Endothelial cell of umbilical vein (primary cell): Measurements from ENCODE around the gene MRC2. TPM values are rescaled to one million over a fixed set of nuclear protein-coding genes. Genes with fewer than 3 reads are reported as not detected.

Experiments
- BruUV-seq: library from RNA; stranded (reverse); fragments of 400-500 nt; replicated peaks from 2 replicates; lab custom pipeline; 2021; lab: Mats Ljungman, UMichigan
- CTCF ChIA-PET: fragments of 300-600, 350-600 bp; sonication (Branson Sonifier 250); formaldehyde crosslinking; loops from one replicate; lab custom pipeline; 2021; ENCODE audit warnings: antibody characterized with exemption, inconsistent platforms; lab: Charles Lee
- POLR2A ChIA-PET: fragments of 300-600, 350-600 bp; sonication (Branson Sonifier 250); formaldehyde crosslinking; loops from one replicate; lab custom pipeline; 2021; ENCODE audit warnings: antibody characterized with exemption, inconsistent platforms; lab: Charles Lee
- DNase-seq: peaks from one replicate; pipeline ENCODE4 v3.0.0-alpha.2; 2011; ENCODE audit warnings: low read depth, low spot score
- FAIRE-seq: peaks from 2 replicates; lab custom pipeline; 2011; peaks lifted over from hg19 to GRCh38; lab: Jason Lieb, UNC
- H2AFZ ChIP-seq: 2 replicates; pipeline ENCODE4 v1.6.0; 2012; ENCODE audit warnings: low read depth, low read length, control low read depth, inconsistent platforms
- H3K27ac ChIP-seq: 2 replicates; pipeline ENCODE4 v1.5.1; 2011; ENCODE audit warnings: low read depth, mild to moderate bottlenecking, control low read depth, low read length, moderate library complexity; ENCODE audit not compliant: insufficient read depth
- H3K27me3 ChIP-seq, 2 experiments: 2 replicates each; pipeline versions ENCODE4 v1.6.0 to v1.6.1; 2011; ENCODE audit warnings: low read length in 2 of 2, mixed read lengths in 1 of 2; ENCODE audit not compliant: control insufficient read depth in 2 of 2, insufficient read depth in 2 of 2
- H3K36me3 ChIP-seq, 2 experiments: 2 replicates in 1 of 2; 3 replicates in 1 of 2; pipeline ENCODE4 v1.5.1; 2011; ENCODE audit warnings: low read length in 2 of 2, mild to moderate bottlenecking in 1 of 2, moderate library complexity in 1 of 2; ENCODE audit not compliant: control insufficient read depth in 2 of 2, insufficient read depth in 2 of 2; ENCODE audit errors: extremely low read depth in 1 of 2
- H3K4me1 ChIP-seq: 3 replicates; pipeline ENCODE4 v1.5.1; 2011; ENCODE audit warnings: mild to moderate bottlenecking, low read length; ENCODE audit not compliant: control insufficient read depth, insufficient read depth; ENCODE audit errors: extremely low read depth
- H3K4me2 ChIP-seq: 2 replicates; pipeline ENCODE4 v1.6.1; 2011; ENCODE audit warnings: low read length, control low read depth, mixed read lengths; ENCODE audit not compliant: insufficient read depth
- H3K4me3 ChIP-seq, 3 experiments: fragments of 200-600 bp in 1 of 3; sonication (generic), shearing (Covaris generic) in 1 of 3; replicated peaks in 1 of 3; 2 replicates each; pipeline ENCODE4 v1.5.1; 2011 to 2016; ENCODE audit warnings: control low read depth in 3 of 3, low read length in 3 of 3, mild to moderate bottlenecking in 2 of 3, inconsistent platforms in 1 of 3, low read depth in 1 of 3, moderate library complexity in 1 of 3; ENCODE audit not compliant: insufficient read depth in 1 of 3
- H3K79me2 ChIP-seq: 2 replicates; pipeline ENCODE4 v1.6.0; 2012; ENCODE audit warnings: low read length, inconsistent platforms; ENCODE audit not compliant: control insufficient read depth, insufficient read depth
- H3K9ac ChIP-seq: replicated peaks from 2 replicates; pipeline ENCODE3; 2011; ENCODE audit warnings: low read length, control low read depth; ENCODE audit not compliant: insufficient read depth; ENCODE audit errors: extremely low read depth
- H3K9me1 ChIP-seq: replicated peaks from 3 replicates; pipeline ENCODE4 v1.6.0; 2011; ENCODE audit warnings: mild to moderate bottlenecking, low read length; ENCODE audit not compliant: control insufficient read depth, insufficient read depth; ENCODE audit errors: extremely low read depth
- H3K9me3 ChIP-seq: replicated peaks from 2 replicates; pipeline ENCODE4 v1.5.1; 2012; ENCODE audit warnings: low read length, inconsistent platforms; ENCODE audit not compliant: control insufficient read depth, insufficient read depth
- H4K20me1 ChIP-seq: replicated peaks from 2 replicates; pipeline ENCODE3; 2011; ENCODE audit warnings: mild to moderate bottlenecking, low read length; ENCODE audit not compliant: control insufficient read depth, insufficient read depth; ENCODE audit errors: extremely low read depth
- EZH2 ChIP-seq: IDR thresholded peaks from 2 replicates; pipeline ENCODE4 v1.6.1; 2012; ENCODE audit warnings: borderline replicate concordance, low read depth, mild to moderate bottlenecking, moderate library complexity, low read length, inconsistent platforms; ENCODE audit not compliant: severe bottlenecking
- FOS ChIP-seq: IDR thresholded peaks from 2 replicates; pipeline ENCODE4 v1.6.1; 2011; ENCODE audit warnings: mild to moderate bottlenecking, low read length, moderate library complexity, borderline replicate concordance; ENCODE audit not compliant: insufficient read depth
- GATA2 ChIP-seq: IDR thresholded peaks from 2 replicates; pipeline ENCODE4 v1.7.0; 2011; ENCODE audit warnings: low read depth, mild to moderate bottlenecking, moderate library complexity, mixed read lengths, low read length; ENCODE audit not compliant: insufficient read length, insufficient read depth
- JUN ChIP-seq: IDR thresholded peaks from 2 replicates; pipeline ENCODE4 v1.6.1; 2011; ENCODE audit warnings: borderline replicate concordance, low read depth; ENCODE audit not compliant: insufficient read length, insufficient read depth
- MAX ChIP-seq: IDR thresholded peaks from 2 replicates; pipeline ENCODE4 v1.6.1; 2011; ENCODE audit not compliant: insufficient read depth, insufficient read length
- MYC ChIP-seq: IDR thresholded peaks from one replicate; pipeline ENCODE4 v1.6.1; 2011; ENCODE audit warnings: mild to moderate bottlenecking, low read depth, low read length
- POLR2A ChIP-seq: IDR thresholded peaks from 2 replicates; pipeline ENCODE4 v1.6.1; 2012; ENCODE audit warnings: low read depth, mild to moderate bottlenecking, control low read depth, low read length
- POLR2AphosphoS5 ChIP-seq: IDR thresholded peaks from 2 replicates; pipeline ENCODE4 v1.6.1; 2012; ENCODE audit warnings: low read depth, mild to moderate bottlenecking, control low read depth, low read length, moderate library complexity; ENCODE audit not compliant: insufficient read depth
- dilution Hi-C: fragments of 300-500 bp; cut with MboI; formaldehyde crosslinking; loops from one replicate; pipeline ENCODE4 v1.15.0; 2019; ENCODE audit warnings: low sequenced_read_pairs; ENCODE audit not compliant: extremely low pct_ligation_motif_present
- intact Hi-C: fragments of 100-400 bp; cut with micrococcal nuclease; formaldehyde crosslinking; loops from one replicate; pipeline ENCODE4 v1.10.0; 2022
- polyA plus RNA-seq, 4 experiments: library from polyadenylated mRNA; depleted of rRNA in 3 of 4; stranded (reverse) in 3 of 4; unstranded in 1 of 4; fragments of >200 nt; gene quantifications; 2 replicates each; pipeline versions ENCODE4 v1.2.1 to v1.2.3, GENCODE V29; 2011 to 2012; ENCODE audit warnings: missing spikeins in 1 of 4
- total RNA-seq: library from RNA; stranded (reverse); gene quantifications from 2 replicates; pipeline ENCODE4 v1.2.3, GENCODE V29; 2021
- TF ChIP-seq, protein P1 (sequence below), 2 donors: IDR thresholded peaks; 1 replicate in 1 of 2; 2 replicates in 1 of 2; pipeline ENCODE4 v1.5.1; 2011; ENCODE audit warnings: low read length in 2 of 2, mild to moderate bottlenecking in 2 of 2, moderate library complexity in 2 of 2, control low read depth in 1 of 2, inconsistent platforms in 1 of 2, low read depth in 1 of 2; ENCODE audit not compliant: insufficient read depth in 1 of 2; ENCODE audit errors: extremely low read depth in 1 of 2

The MRC2 gene
- total and polyA plus RNA-seq, 2 donors (not counting 3 experiments of a cell fraction or from before 2014, with no cell fraction given): 30.6 to 52.7 TPM

DNA sequence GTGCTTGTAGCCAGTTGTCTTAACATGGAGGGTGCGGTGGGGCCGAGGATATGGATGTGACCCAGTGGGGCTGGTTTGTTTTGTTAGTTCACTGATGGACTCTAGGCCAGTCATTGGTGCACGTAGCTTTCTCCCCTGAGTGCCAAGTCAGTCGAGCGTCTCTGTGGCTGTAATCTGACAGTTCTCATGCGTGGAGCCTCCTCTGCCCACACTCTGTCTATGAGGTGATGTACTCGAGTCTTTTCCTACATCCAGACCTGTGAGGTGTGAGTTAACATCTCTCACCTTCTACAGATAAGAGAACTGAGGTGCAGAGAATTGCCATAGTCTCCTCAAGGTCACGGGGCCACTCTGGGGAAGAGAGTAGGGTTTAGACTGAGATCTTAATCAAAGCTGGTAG is 90.4 kb downstream of the MRC2 start:
- dilution Hi-C loops: no loop called here

GRCh38 chr17:62718429-62718828 is 91.0 kb downstream of the MRC2 start:
- Histone ChIP-seq H3K4me1 (no peaks in the 10 kb centered on the region), H3K9ac (no peak overlapping the region), H3K27me3 (peaks cover 6 to 10% of the 10 kb centered on the region in 2 experiments), H3K4me3 (no peak overlapping the region), H3K4me2 (no peak overlapping the region), H3K36me3 (no peaks in the 10 kb centered on the region), H3K27ac (no peak overlapping the region), H3K9me3 (no peaks in the 10 kb centered on the region), H4K20me1 (no peaks in the 10 kb centered on the region), H2AFZ (no peak overlapping the region), H3K9me1 (no peaks in the 10 kb centered on the region), H3K79me2 (no peaks in the 10 kb centered on the region)
- FAIRE-seq (no peak), DNase-seq (no peak)
- intact Hi-C loops (no loop called here), dilution Hi-C loops (no loop called here)
- CTCF ChIA-PET: no interaction called here
- BruUV-seq: no TSS peak
- TF ChIP-seq, protein P1, sequence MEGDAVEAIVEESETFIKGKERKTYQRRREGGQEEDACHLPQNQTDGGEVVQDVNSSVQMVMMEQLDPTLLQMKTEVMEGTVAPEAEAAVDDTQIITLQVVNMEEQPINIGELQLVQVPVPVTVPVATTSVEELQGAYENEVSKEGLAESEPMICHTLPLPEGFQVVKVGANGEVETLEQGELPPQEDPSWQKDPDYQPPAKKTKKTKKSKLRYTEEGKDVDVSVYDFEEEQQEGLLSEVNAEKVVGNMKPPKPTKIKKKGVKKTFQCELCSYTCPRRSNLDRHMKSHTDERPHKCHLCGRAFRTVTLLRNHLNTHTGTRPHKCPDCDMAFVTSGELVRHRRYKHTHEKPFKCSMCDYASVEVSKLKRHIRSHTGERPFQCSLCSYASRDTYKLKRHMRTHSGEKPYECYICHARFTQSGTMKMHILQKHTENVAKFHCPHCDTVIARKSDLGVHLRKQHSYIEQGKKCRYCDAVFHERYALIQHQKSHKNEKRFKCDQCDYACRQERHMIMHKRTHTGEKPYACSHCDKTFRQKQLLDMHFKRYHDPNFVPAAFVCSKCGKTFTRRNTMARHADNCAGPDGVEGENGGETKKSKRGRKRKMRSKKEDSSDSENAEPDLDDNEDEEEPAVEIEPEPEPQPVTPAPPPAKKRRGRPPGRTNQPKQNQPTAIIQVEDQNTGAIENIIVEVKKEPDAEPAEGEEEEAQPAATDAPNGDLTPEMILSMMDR (IDR thresholded peaks at IDR 0.05; ENCODE audit: extremely low read depth in 1 of 2, insufficient read depth in 1 of 2, low read depth in 1 of 2, low read length in 2 of 2): no peak
- TF ChIP-seq EZH2: no peak
- no peak for TF ChIP-seq FOS
- TF ChIP-seq JUN: no peak
- TF ChIP-seq MYC: no peak
- TF ChIP-seq POLR2AphosphoS5: no peak
- TF ChIP-seq POLR2A: no peak
- TF ChIP-seq MAX: no peak
- TF ChIP-seq GATA2: no peak
- POLR2A ChIA-PET: no interaction called here

More for the DNA sequence above, 90.4 kb downstream of the MRC2 start:
- DNase-seq (no peak), FAIRE-seq (no peak)
- H4K20me1 ChIP-seq: no peaks in the 10 kb centered on the region
- H3K9me1 ChIP-seq: no peaks in the 10 kb centered on the region
- no peak for TF ChIP-seq POLR2AphosphoS5
- TF ChIP-seq, protein P1 (IDR thresholded peaks at IDR 0.05; ENCODE audit: extremely low read depth in 1 of 2, insufficient read depth in 1 of 2, low read depth in 1 of 2, low read length in 2 of 2): no peak
- no peak overlapping the region for H2AFZ ChIP-seq
- peaks cover 6 to 10% of the 10 kb centered on the region in 2 experiments for H3K27me3 ChIP-seq
- no TSS peak for BruUV-seq
- intact Hi-C loops: no loop called here
- ChIA-PET CTCF (no interaction called here), POLR2A (no interaction called here)
- H3K4me1 ChIP-seq: no peaks in the 10 kb centered on the region
- no peak overlapping the region for H3K4me3 ChIP-seq
- no peak overlapping the region for H3K4me2 ChIP-seq
- H3K79me2 ChIP-seq: no peaks in the 10 kb centered on the region
- no peaks in the 10 kb centered on the region for H3K36me3 ChIP-seq
- H3K27ac ChIP-seq: no peak overlapping the region
- H3K9me3 ChIP-seq: no peaks in the 10 kb centered on the region
- H3K9ac ChIP-seq: no peak overlapping the region
